ENCODE measurements around the gene THSD7B. TPM values are rescaled to one million over a fixed set of nuclear protein-coding genes. Genes with fewer than 3 reads are reported as not detected.

Gene THSD7B
- total and polyA plus RNA-seq, 7 experiments from 2014 or later = not detected

GRCh38 chr2:136990316-136990715, 225.0 kb downstream of the THSD7B start:
- no peak overlapping the region for H3K4me3 Mint-ChIP-seq
- Histone ChIP-seq H3K4me1 (ENCODE audit: control insufficient read depth in 2 of 2, insufficient read depth in 2 of 2, low read length in 2 of 2) (no peaks in the 10 kb centered on the region), H3K27ac (ENCODE audit: low read depth, low read length) (no peak overlapping the region), H3K36me3 (ENCODE audit: control insufficient read depth in 2 of 3, insufficient read depth in 3 of 3, low read length in 3 of 3) (no peaks in the 10 kb centered on the region), H3K27me3 (ENCODE audit: control insufficient read depth in 2 of 2, insufficient read depth in 2 of 2, low read length in 2 of 2) (no peaks in the 10 kb centered on the region), H3K4me3 (ENCODE audit: low read length) (no peak overlapping the region), H3K9me3 (ENCODE audit: control insufficient read depth in 2 of 3, low read length in 3 of 3) (no peaks in the 10 kb centered on the region)
- DNase-seq (no peak), ATAC-seq (no peak)
- no peaks in the 10 kb centered on the region for H3K36me3 Mint-ChIP-seq
- ChIA-PET CTCF (no interaction called here), POLR2A (no interaction called here)
- H3K27me3 Mint-ChIP-seq = peaks cover 0 to 10% (median 5%) of the 10 kb centered on the region in 5 donors
- H3K4me1 Mint-ChIP-seq = no peaks in the 10 kb centered on the region
- H3K9me3 Mint-ChIP-seq = peaks cover 0 to 7% (median 2%) of the 10 kb centered on the region in 11 donors
- intact Hi-C loops (cut with micrococcal nuclease) = no loop called here
- no peak overlapping the region for H3K27ac Mint-ChIP-seq

- no peaks in the 10 kb centered on the region for H3K9me3 ChIP-seq (ENCODE audit: control insufficient read depth in 2 of 3, low read length in 3 of 3)
- Mint-ChIP-seq H3K27me3 (peaks cover 0 to 11% (median 5%) of the 10 kb centered on the region in 5 donors), H3K36me3 (no peaks in the 10 kb centered on the region), H3K9me3 (peaks cover 0 to 11% (median 0%) of the 10 kb centered on the region in 11 donors), H3K4me1 (no peaks in the 10 kb centered on the region), H3K4me3 (no peak overlapping the region), H3K27ac (no peak overlapping the region)
- no peak overlapping the region for H3K4me3 ChIP-seq (ENCODE audit: low read length)
- ATAC-seq (no peak), DNase-seq (no peak)
- CTCF ChIA-PET = no interaction called here
- no peaks in the 10 kb centered on the region for H3K4me1 ChIP-seq (ENCODE audit: control insufficient read depth in 2 of 2, insufficient read depth in 2 of 2, low read length in 2 of 2)
- H3K36me3 ChIP-seq (ENCODE audit: control insufficient read depth in 2 of 3, insufficient read depth in 3 of 3, low read length in 3 of 3) = no peaks in the 10 kb centered on the region
- POLR2A ChIA-PET = no interaction called here
- intact Hi-C loops (cut with micrococcal nuclease) = no loop called here
- H3K27me3 ChIP-seq (ENCODE audit: control insufficient read depth in 2 of 2, insufficient read depth in 2 of 2, low read length in 2 of 2) = no peaks in the 10 kb centered on the region
- H3K27ac ChIP-seq (ENCODE audit: low read depth, low read length) = no peak overlapping the region
Measured at GRCh38 chr2:136994793-136995192, 229.4 kb downstream of the THSD7B start.

- H3K4me1 ChIP-seq (ENCODE audit: control insufficient read depth in 2 of 2, insufficient read depth in 2 of 2, low read length in 2 of 2) = no peaks in the 10 kb centered on the region
- no peak overlapping the region for H3K27ac ChIP-seq (ENCODE audit: low read depth, low read length)
- Mint-ChIP-seq H3K4me1 (no peaks in the 10 kb centered on the region), H3K27ac (no peak overlapping the region), H3K9me3 (peaks cover 0 to 9% (median 0%) of the 10 kb centered on the region in 11 donors), H3K4me3 (no peak overlapping the region), H3K36me3 (no peaks in the 10 kb centered on the region), H3K27me3 (peaks cover 0 to 8% (median 4%) of the 10 kb centered on the region in 5 donors)
- ATAC-seq (no peak), DNase-seq (no peak)
- no peaks in the 10 kb centered on the region for H3K36me3 ChIP-seq (ENCODE audit: control insufficient read depth in 2 of 3, insufficient read depth in 3 of 3, low read length in 3 of 3)
- POLR2A ChIA-PET = no interaction called here
- H3K27me3 ChIP-seq (ENCODE audit: control insufficient read depth in 2 of 2, insufficient read depth in 2 of 2, low read length in 2 of 2) = no peaks in the 10 kb centered on the region
- H3K4me3 ChIP-seq (ENCODE audit: low read length) = no peak overlapping the region
- intact Hi-C loops (cut with micrococcal nuclease) = no loop called here
- CTCF ChIA-PET = no interaction called here
- H3K9me3 ChIP-seq (ENCODE audit: control insufficient read depth in 2 of 3, low read length in 3 of 3) = no peaks in the 10 kb centered on the region
Measured at GRCh38 chr2:136997557-136997956, 232.2 kb downstream of the THSD7B start.

GRCh38 chr2:137000811-137001210, 235.5 kb downstream of the THSD7B start:
- ChIA-PET CTCF (no interaction called here), POLR2A (no interaction called here)
- Histone ChIP-seq H3K4me1 (ENCODE audit: control insufficient read depth in 2 of 2, insufficient read depth in 2 of 2, low read length in 2 of 2) (no peaks in the 10 kb centered on the region), H3K9me3 (ENCODE audit: control insufficient read depth in 2 of 3, low read length in 3 of 3) (no peaks in the 10 kb centered on the region), H3K27me3 (ENCODE audit: control insufficient read depth in 2 of 2, insufficient read depth in 2 of 2, low read length in 2 of 2) (no peaks in the 10 kb centered on the region), H3K27ac (ENCODE audit: low read depth, low read length) (no peak overlapping the region), H3K4me3 (ENCODE audit: low read length) (no peak overlapping the region), H3K36me3 (ENCODE audit: control insufficient read depth in 2 of 3, insufficient read depth in 3 of 3, low read length in 3 of 3) (no peaks in the 10 kb centered on the region)
- intact Hi-C loops (cut with micrococcal nuclease) = no loop called here
- Mint-ChIP-seq H3K4me1 (no peaks in the 10 kb centered on the region), H3K4me3 (no peak overlapping the region), H3K36me3 (no peaks in the 10 kb centered on the region), H3K27ac (no peak overlapping the region), H3K27me3 (peaks cover 0 to 13% (median 4%) of the 10 kb centered on the region in 5 donors), H3K9me3 (peaks cover 0 to 9% (median 0%) of the 10 kb centered on the region in 11 donors)
- no peak for ATAC-seq
- DNase-seq = no peak

GRCh38 chr2:137002896-137003295, 237.6 kb downstream of the THSD7B start:
- Mint-ChIP-seq H3K36me3 (no peaks in the 10 kb centered on the region), H3K27me3 (peaks cover 0 to 9% (median 0%) of the 10 kb centered on the region in 5 donors), H3K4me3 (no peak overlapping the region), H3K9me3 (peaks cover 0 to 4% (median 0%) of the 10 kb centered on the region in 11 donors), H3K4me1 (no peaks in the 10 kb centered on the region), H3K27ac (no peak overlapping the region)
- Histone ChIP-seq H3K4me3 (ENCODE audit: low read length) (no peak overlapping the region), H3K27ac (ENCODE audit: low read depth, low read length) (no peak overlapping the region), H3K27me3 (ENCODE audit: control insufficient read depth in 2 of 2, insufficient read depth in 2 of 2, low read length in 2 of 2) (no peaks in the 10 kb centered on the region), H3K9me3 (ENCODE audit: control insufficient read depth in 2 of 3, low read length in 3 of 3) (no peaks in the 10 kb centered on the region), H3K36me3 (ENCODE audit: control insufficient read depth in 2 of 3, insufficient read depth in 3 of 3, low read length in 3 of 3) (no peaks in the 10 kb centered on the region), H3K4me1 (ENCODE audit: control insufficient read depth in 2 of 2, insufficient read depth in 2 of 2, low read length in 2 of 2) (no peaks in the 10 kb centered on the region)
- ATAC-seq (no peak), DNase-seq (no peak)
- ChIA-PET CTCF (no interaction called here), POLR2A (no interaction called here)
- intact Hi-C loops (cut with micrococcal nuclease) = no loop called here

- no peak overlapping the region for H3K27ac ChIP-seq (ENCODE audit: low read depth, low read length)
- no peaks in the 10 kb centered on the region for H3K36me3 ChIP-seq (ENCODE audit: control insufficient read depth in 2 of 3, insufficient read depth in 3 of 3, low read length in 3 of 3)
- no peak overlapping the region for H3K27ac Mint-ChIP-seq
- H3K4me3 Mint-ChIP-seq = no peak overlapping the region
- intact Hi-C loops (cut with micrococcal nuclease) = no loop called here
- ATAC-seq (no peak), DNase-seq (no peak)
- H3K9me3 Mint-ChIP-seq = peaks cover 0 to 4% (median 0%) of the 10 kb centered on the region in 11 donors
- H3K27me3 Mint-ChIP-seq = peaks cover 0 to 9% (median 0%) of the 10 kb centered on the region in 5 donors
- H3K36me3 Mint-ChIP-seq = no peaks in the 10 kb centered on the region
- ChIA-PET CTCF (no interaction called here), POLR2A (no interaction called here)
- no peaks in the 10 kb centered on the region for H3K9me3 ChIP-seq (ENCODE audit: control insufficient read depth in 2 of 3, low read length in 3 of 3)
- no peaks in the 10 kb centered on the region for H3K4me1 Mint-ChIP-seq
- no peaks in the 10 kb centered on the region for H3K27me3 ChIP-seq (ENCODE audit: control insufficient read depth in 2 of 2, insufficient read depth in 2 of 2, low read length in 2 of 2)
- no peaks in the 10 kb centered on the region for H3K4me1 ChIP-seq (ENCODE audit: control insufficient read depth in 2 of 2, insufficient read depth in 2 of 2, low read length in 2 of 2)
- H3K4me3 ChIP-seq (ENCODE audit: low read length) = no peak overlapping the region
Measured at GRCh38 chr2:137005210-137005609, 239.9 kb downstream of the THSD7B start.

GRCh38 chr2:137007938-137008337, 242.6 kb downstream of the THSD7B start:
- no peaks in the 10 kb centered on the region for H3K4me1 Mint-ChIP-seq
- no peak overlapping the region for H3K27ac Mint-ChIP-seq
- no peak overlapping the region for H3K4me3 Mint-ChIP-seq
- Histone ChIP-seq H3K9me3 (ENCODE audit: control insufficient read depth in 2 of 3, low read length in 3 of 3) (no peaks in the 10 kb centered on the region), H3K27ac (ENCODE audit: low read depth, low read length) (no peak overlapping the region), H3K4me1 (ENCODE audit: control insufficient read depth in 2 of 2, insufficient read depth in 2 of 2, low read length in 2 of 2) (no peaks in the 10 kb centered on the region), H3K4me3 (ENCODE audit: low read length) (no peak overlapping the region), H3K27me3 (ENCODE audit: control insufficient read depth in 2 of 2, insufficient read depth in 2 of 2, low read length in 2 of 2) (no peaks in the 10 kb centered on the region), H3K36me3 (ENCODE audit: control insufficient read depth in 2 of 3, insufficient read depth in 3 of 3, low read length in 3 of 3) (no peaks in the 10 kb centered on the region)
- intact Hi-C loops (cut with micrococcal nuclease) = no loop called here
- POLR2A ChIA-PET = no interaction called here
- no peak for ATAC-seq
- H3K36me3 Mint-ChIP-seq = no peaks in the 10 kb centered on the region
- CTCF ChIA-PET = interaction anchor here (0.5 kb wide), 1 partner anchor 9 kb away, joined by 5 read pairs; no protein-coding TSS in a partner anchor
- no peak for DNase-seq
- peaks cover 0 to 3% (median 0%) of the 10 kb centered on the region in 11 donors for H3K9me3 Mint-ChIP-seq
- peaks cover 0 to 4% (median 0%) of the 10 kb centered on the region in 5 donors for H3K27me3 Mint-ChIP-seq
